Right renal cortex interstitium (tissue), 3 donors: ENCODE results near the gene NECTIN4. TPM values are rescaled to one million over a fixed set of nuclear protein-coding genes. Genes with fewer than 3 reads are reported as not detected.
"Not testable (repeated sequence)": the region's sequence is repeated elsewhere in the genome, so short reads cannot be mapped to it uniquely, and the experiment has no call there.

Experiments
- DNase-seq, 3 donors: peaks; one replicate each; pipeline ENCODE4 v3.0.0-alpha.2; 2013; ENCODE audit warnings: low read depth in 3 of 3, low spot score in 2 of 3
- polyA plus RNA-seq, 3 donors: library from polyadenylated mRNA; unstranded; fragments of 120-200 nt; gene quantifications; one replicate each; pipeline ENCODE4 v1.2.1, GENCODE V29; 2013; ENCODE audit not compliant: insufficient read length in 3 of 3

NECTIN4 gene
- polyA plus RNA-seq, 3 donors: 1.4 to 3.9 (median 3.5) TPM

- not testable (repeated sequence) for DNase-seq
Measured at GRCh38 chr1:161065681-161066080, 23.7 kb downstream of the NECTIN4 start.

- not testable (repeated sequence) for DNase-seq
Measured at GRCh38 chr1:161063936-161064335, 25.4 kb downstream of the NECTIN4 start.

- DNase-seq: no peak
Measured at GRCh38 chr1:161061419-161061818, 27.9 kb downstream of the NECTIN4 start.

GRCh38 chr1:161059293-161059692, 30.1 kb downstream of the NECTIN4 start:
- DNase-seq: no peak

GRCh38 chr1:161054805-161055204, 34.6 kb downstream of the NECTIN4 start:
- DNase-seq: no peak

GRCh38 chr1:161054232-161054631, 35.1 kb downstream of the NECTIN4 start:
- DNase-seq: no peak

- DNase-seq: no peak
Measured at GRCh38 chr1:161052899-161053298, 36.5 kb downstream of the NECTIN4 start.

- no peak for DNase-seq
Measured at GRCh38 chr1:161051219-161051618, 38.1 kb downstream of the NECTIN4 start.

- no peak for DNase-seq
Measured at GRCh38 chr1:161048949-161049722, 40.2 kb downstream of the NECTIN4 start.

- DNase-seq: no peak
Measured at GRCh38 chr1:161047436-161048420, 41.6 kb downstream of the NECTIN4 start.

- DNase-seq: no peak
Measured at GRCh38 chr1:161046605-161047228, 42.6 kb downstream of the NECTIN4 start.

- DNase-seq: peak; percentile 95 to 98 (median 97)
Measured at GRCh38 chr1:161045736-161046604, 43.4 kb downstream of the NECTIN4 start, which contains the start of gene USF1. TSS of gene USF1 (minus strand) at chr1:161045977. CDS start at chr1:161043275, 2,702 bp downstream.

GRCh38 chr1:161044908-161045735, 44.2 kb downstream of the NECTIN4 start:
- peak; percentile 44 to 53 (median 45) for DNase-seq

GRCh38 chr1:161044535-161044907, 44.8 kb downstream of the NECTIN4 start:
- no peak for DNase-seq

- no peak for DNase-seq
Measured at GRCh38 chr1:161039546-161039945, 49.8 kb downstream of the NECTIN4 start.

- DNase-seq: no peak
Measured at GRCh38 chr1:161039154-161039545, 50.2 kb downstream of the NECTIN4 start.

- DNase-seq: peak in 1 of 3 donors; percentile 49
Measured at GRCh38 chr1:161038523-161039153, 50.7 kb downstream of the NECTIN4 start, which contains the start of gene TSTD1. TSS of gene TSTD1 (minus strand) at chr1:161038964. CDS start at chr1:161038889, 75 bp downstream.
